Measurements from ENCODE around the gene NCLN. TPM values are rescaled to one million over a fixed set of nuclear protein-coding genes. Genes with fewer than 3 reads are reported as not detected.
A peak's percentile ranks its signal among the peaks of the same experiment; 100 is the strongest.
"Not testable (repeated sequence)": the region's sequence is repeated elsewhere in the genome, so short reads cannot be mapped to it uniquely, and the experiment has no call there.

The NCLN gene
- total and polyA plus RNA-seq, 5 experiments from 2014 or later: 23.9 to 63.0 (median 44.7) TPM

GRCh38 chr19:3196064-3196932 is 10.6 kb downstream of the NCLN start:
- Mint-ChIP-seq H3K36me3 (peaks cover 0 to 33% (median 5%) of the 10 kb centered on the region in 3 donors), H3K27ac (no peak overlapping the region), H3K4me3 (no peak overlapping the region), H3K4me1 (peaks cover 0 to 5% (median 2%) of the 10 kb centered on the region in 4 donors), H3K27me3 (no peaks in the 10 kb centered on the region), H3K9me3 (no peaks in the 10 kb centered on the region)
- POLR2A ChIA-PET: no interaction called here
- DNase-seq: peak in 1 of 10 donors; percentile 57
- no peak for ATAC-seq

- ATAC-seq (no peak), DNase-seq (no peak)
- Mint-ChIP-seq H3K4me1 (peaks cover 0 to 2% (median under 1%) of the 10 kb centered on the region in 4 donors), H3K27me3 (no peaks in the 10 kb centered on the region), H3K36me3 (peaks cover 0 to 31% (median 5%) of the 10 kb centered on the region in 3 donors), H3K27ac (no peak overlapping the region), H3K9me3 (no peaks in the 10 kb centered on the region), H3K4me3 (no peak overlapping the region)
- POLR2A ChIA-PET: interaction anchor here (0.6 kb wide), 1 partner anchor 14 kb away, joined by 5 read pairs; no protein-coding TSS in a partner anchor
Observed at GRCh38 chr19:3196933-3197205, 11.1 kb downstream of the NCLN start.

DNA sequence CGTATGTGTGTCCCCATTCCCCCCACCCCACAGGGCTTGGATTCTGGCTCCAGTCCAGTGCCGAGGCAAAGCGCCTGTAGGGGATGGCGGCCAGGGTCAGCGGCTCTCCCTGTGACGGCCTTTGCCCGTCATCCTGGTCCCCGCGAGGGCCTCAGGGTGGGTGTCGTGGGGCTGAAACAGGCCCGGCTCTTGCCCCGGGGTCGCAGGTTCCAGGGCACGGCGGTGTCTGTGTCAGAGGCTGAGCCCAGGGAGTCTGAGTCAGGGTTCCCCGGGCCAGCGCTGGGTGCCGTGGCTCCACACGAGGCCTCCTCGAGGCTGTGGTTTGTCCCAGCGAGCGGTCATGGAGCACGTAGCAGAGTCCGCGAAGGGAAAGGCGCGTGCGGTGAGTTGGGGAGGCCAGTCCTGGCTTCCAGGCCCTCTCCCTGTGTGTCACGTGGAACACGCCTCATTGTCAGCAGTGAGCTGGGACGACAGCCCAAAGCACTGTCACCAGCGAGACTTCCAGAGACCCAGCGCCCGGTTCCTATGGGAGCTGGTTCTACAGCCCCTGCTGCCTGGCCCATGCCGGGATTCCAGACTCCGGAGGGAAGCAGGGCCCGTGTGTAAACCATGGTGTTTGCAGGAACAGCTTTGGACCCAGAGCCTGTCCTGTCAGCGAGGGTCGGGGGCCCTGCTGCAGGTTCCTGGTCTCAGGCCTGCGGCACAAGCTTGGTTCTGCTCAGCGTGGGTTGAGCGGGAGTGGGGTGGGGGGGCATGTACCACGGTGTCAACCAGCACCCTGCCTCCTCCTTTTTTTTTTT is 13.4 kb downstream of the NCLN start:
- DNase-seq (no peak), ATAC-seq (no peak)
- POLR2A ChIA-PET: no interaction called here
- H3K4me3 Mint-ChIP-seq: no peak overlapping the region
- peaks cover 0 to 26% (median 5%) of the 10 kb centered on the region in 3 donors for H3K36me3 Mint-ChIP-seq
- H3K27ac Mint-ChIP-seq: no peak overlapping the region
- no peaks in the 10 kb centered on the region for H3K27me3 Mint-ChIP-seq
- H3K9me3 Mint-ChIP-seq: no peaks in the 10 kb centered on the region
- no peaks in the 10 kb centered on the region for H3K4me1 Mint-ChIP-seq

DNA sequence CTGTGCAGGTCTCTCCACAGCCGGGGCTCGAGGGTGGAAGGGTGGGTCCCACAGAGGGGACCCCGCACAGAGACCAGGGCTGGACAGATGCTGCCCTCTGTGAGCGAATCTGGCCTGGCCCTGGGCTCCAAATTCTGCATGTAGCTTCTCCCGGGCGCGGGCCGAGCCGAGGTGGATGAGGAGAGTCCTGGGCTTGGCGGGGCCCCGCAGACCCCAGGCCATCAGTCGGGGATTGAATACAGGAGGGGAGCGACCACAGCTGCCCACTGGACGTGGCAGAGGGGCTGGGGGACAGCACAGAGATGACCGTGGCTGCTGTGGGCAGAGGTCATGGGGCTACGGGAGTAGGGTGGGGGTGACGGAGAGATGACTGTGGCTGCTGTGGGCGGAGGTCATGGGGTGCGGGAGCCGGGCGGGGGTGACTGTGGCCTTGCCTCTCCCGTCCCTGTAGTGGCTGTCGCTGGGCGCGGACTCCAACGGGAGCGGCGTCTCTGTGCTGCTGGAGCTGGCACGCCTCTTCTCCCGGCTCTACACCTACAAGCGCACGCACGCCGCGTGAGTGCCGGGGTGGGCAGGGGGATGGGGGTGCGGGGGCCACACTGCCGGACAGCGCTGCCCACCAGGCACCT is 15.5 kb downstream of the NCLN start:
- peak overlapping the region in 1 of 10 donors; percentile 40 for H3K27ac Mint-ChIP-seq
- no peak for ATAC-seq
- no peak for DNase-seq
- no peak overlapping the region for H3K4me3 Mint-ChIP-seq
- H3K4me1 Mint-ChIP-seq: no peaks in the 10 kb centered on the region
- no peaks in the 10 kb centered on the region for H3K9me3 Mint-ChIP-seq
- H3K36me3 Mint-ChIP-seq: peaks cover 0 to 24% (median 0%) of the 10 kb centered on the region in 3 donors
- H3K27me3 Mint-ChIP-seq: no peaks in the 10 kb centered on the region
- POLR2A ChIA-PET: no interaction called here

DNA sequence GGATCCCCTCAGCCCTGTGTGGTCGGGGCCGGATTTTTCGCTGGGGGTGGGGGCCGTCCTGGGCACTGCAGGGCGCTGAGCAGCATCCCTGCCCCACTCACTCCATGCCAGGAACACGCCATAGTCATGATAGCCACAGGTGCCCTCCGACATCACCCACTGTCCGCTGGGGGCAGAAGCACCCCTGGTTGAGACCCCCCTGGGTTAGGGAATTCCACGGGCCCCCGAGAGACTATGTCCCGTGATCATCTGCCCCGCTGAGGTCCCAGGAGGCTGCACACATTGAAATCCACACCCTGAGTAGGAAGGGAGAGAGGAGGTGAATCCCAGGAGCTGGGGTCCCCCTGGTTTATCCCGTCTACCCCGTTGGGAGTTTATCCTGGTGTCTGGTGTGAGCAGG is 16.2 kb downstream of the NCLN start:
- H3K27ac Mint-ChIP-seq: no peak overlapping the region
- no peaks in the 10 kb centered on the region for H3K4me1 Mint-ChIP-seq
- no peaks in the 10 kb centered on the region for H3K27me3 Mint-ChIP-seq
- no peak for ATAC-seq
- no peaks in the 10 kb centered on the region for H3K9me3 Mint-ChIP-seq
- POLR2A ChIA-PET: no interaction called here
- peak overlapping the region in 1 of 10 donors; percentile 33 for H3K4me3 Mint-ChIP-seq
- peaks cover 0 to 21% (median 0%) of the 10 kb centered on the region in 3 donors for H3K36me3 Mint-ChIP-seq
- DNase-seq: no peak

DNA sequence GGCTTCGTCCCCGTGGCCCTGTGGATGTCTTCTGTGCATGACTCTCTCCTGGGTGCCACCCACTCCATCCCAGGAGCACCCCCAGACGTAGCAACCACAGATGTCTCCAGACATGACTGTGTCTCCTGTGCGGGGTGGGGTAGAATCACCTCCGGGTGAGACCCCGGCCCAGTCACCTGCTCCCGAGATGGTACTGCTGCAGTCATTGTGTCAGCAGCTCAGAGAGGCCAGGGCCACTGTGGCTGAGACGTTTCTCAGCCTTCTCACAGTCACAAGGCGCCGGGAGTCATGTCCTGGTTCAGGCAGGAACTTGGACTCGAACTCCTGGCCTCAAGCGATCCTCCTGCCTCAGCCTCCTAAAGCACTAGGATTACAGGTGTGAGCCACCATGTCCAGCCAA is 16.6 kb downstream of the NCLN start:
- no peak for ATAC-seq
- Mint-ChIP-seq H3K4me3 (no peak overlapping the region), H3K9me3 (no peaks in the 10 kb centered on the region), H3K27me3 (no peaks in the 10 kb centered on the region), H3K27ac (no peak overlapping the region), H3K36me3 (peaks cover 0 to 22% (median 0%) of the 10 kb centered on the region in 3 donors), H3K4me1 (no peaks in the 10 kb centered on the region)
- POLR2A ChIA-PET: no interaction called here
- DNase-seq: no peak

GRCh38 chr19:3202895-3203294 is 17.2 kb downstream of the NCLN start:
- H3K4me1 Mint-ChIP-seq, H3K27me3 Mint-ChIP-seq, POLR2A ChIA-PET, DNase-seq, H3K27ac Mint-ChIP-seq, H3K9me3 Mint-ChIP-seq, ATAC-seq, H3K4me3 Mint-ChIP-seq: not testable (repeated sequence)
- peaks cover 0 to 22% (median 0%) of the 10 kb centered on the region in 3 donors for H3K36me3 Mint-ChIP-seq

DNA sequence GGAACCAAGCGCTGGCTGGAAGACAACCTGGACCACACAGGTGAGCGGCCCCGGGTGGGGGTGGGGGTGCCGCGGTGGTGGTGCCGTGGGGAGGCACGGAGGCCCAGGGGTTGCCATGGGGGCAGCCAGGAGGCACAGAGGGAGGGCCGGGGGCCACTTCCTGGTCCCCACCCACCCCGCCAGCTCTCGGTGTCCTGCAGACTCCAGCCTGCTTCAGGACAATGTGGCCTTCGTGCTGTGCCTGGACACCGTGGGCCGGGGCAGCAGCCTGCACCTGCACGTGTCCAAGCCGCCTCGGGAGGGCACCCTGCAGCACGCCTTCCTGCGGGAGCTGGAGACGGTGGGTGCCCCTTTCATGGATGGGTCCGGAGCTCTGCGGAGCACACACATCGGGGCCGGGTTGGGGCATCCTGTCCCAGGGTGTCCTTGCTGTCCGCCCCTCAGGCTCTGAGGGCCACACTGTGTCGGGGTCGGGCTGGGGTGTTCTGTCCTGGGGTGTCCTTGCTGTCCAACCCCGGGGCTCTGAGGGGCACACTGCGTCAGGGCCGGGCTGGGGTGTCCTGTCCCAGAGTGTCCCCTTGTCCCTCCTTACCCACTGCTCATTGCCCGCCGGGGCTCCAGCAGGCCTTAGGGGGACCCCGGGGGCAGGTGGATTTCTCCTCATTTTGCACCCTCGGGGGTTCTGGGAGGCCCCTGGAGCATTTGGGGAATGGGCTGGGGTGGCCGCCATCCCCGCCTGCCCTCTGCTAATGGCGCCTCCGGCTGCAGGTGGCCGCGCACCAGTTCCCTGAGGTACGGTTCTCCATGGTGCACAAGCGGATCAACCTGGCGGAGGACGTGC is 18.3 kb downstream of the NCLN start:
- POLR2A ChIA-PET: interaction anchor here (0.6 kb wide), 1 partner anchor 17 kb away, joined by 3 read pairs; no protein-coding TSS in a partner anchor
- DNase-seq (no peak), ATAC-seq (no peak)
- H3K27ac Mint-ChIP-seq: no peak overlapping the region
- H3K4me3 Mint-ChIP-seq: no peak overlapping the region
- H3K9me3 Mint-ChIP-seq: no peaks in the 10 kb centered on the region
- H3K4me1 Mint-ChIP-seq: no peaks in the 10 kb centered on the region
- no peaks in the 10 kb centered on the region for H3K27me3 Mint-ChIP-seq
- H3K36me3 Mint-ChIP-seq: peaks cover 0 to 23% (median 0%) of the 10 kb centered on the region in 3 donors

- Mint-ChIP-seq H3K36me3 (peaks cover 0 to 22% (median 0%) of the 10 kb centered on the region in 3 donors), H3K4me3 (no peak overlapping the region), H3K27ac (no peak overlapping the region), H3K9me3 (no peaks in the 10 kb centered on the region), H3K4me1 (no peaks in the 10 kb centered on the region), H3K27me3 (no peaks in the 10 kb centered on the region)
- DNase-seq: no peak
- ATAC-seq: no peak
- POLR2A ChIA-PET: no interaction called here
Observed at GRCh38 chr19:3204646-3205275, 19.0 kb downstream of the NCLN start.

DNA sequence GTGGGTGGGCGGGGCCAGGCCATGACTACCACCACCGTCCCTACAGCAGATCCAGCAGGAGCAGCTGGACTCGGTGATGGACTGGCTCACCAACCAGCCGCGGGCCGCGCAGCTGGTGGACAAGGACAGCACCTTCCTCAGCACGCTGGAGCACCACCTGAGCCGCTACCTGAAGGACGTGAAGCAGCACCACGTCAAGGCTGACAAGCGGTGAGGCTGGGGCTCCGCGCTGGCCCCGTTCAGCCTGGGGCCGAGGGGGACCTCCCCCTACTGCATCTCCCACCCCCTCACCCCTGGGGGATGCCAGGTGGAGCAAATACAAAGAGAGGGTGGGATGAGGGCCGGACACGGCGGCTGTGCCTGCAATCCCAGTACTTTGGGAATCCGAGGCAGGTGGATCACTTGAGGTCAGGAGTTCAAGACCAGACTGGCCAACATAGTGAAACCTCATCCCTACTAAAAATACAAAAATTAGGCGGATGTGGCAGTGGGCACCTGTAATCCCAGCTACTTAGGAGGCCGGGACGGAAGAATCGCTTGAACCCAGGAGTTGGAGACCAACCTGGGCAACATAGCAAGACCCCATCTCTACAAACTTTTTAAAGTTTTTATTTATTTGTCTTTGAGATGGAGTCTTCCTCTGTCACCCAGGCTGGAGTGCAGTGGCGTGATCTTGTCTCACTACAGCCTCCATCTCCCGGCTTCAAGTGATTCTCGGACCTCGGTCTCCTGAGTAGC is 20.7 kb downstream of the NCLN start:
- Mint-ChIP-seq H3K27ac (no peak overlapping the region), H3K9me3 (no peaks in the 10 kb centered on the region), H3K4me1 (peaks cover 0 to 10% (median 0%) of the 10 kb centered on the region in 4 donors), H3K4me3 (no peak overlapping the region), H3K36me3 (peaks cover 0 to 15% (median 0%) of the 10 kb centered on the region in 3 donors), H3K27me3 (no peaks in the 10 kb centered on the region)
- POLR2A ChIA-PET: interaction anchor here (0.6 kb wide), 1 partner anchor 32 kb away, joined by 4 read pairs; no protein-coding TSS in a partner anchor
- no peak for ATAC-seq
- DNase-seq: no peak

DNA sequence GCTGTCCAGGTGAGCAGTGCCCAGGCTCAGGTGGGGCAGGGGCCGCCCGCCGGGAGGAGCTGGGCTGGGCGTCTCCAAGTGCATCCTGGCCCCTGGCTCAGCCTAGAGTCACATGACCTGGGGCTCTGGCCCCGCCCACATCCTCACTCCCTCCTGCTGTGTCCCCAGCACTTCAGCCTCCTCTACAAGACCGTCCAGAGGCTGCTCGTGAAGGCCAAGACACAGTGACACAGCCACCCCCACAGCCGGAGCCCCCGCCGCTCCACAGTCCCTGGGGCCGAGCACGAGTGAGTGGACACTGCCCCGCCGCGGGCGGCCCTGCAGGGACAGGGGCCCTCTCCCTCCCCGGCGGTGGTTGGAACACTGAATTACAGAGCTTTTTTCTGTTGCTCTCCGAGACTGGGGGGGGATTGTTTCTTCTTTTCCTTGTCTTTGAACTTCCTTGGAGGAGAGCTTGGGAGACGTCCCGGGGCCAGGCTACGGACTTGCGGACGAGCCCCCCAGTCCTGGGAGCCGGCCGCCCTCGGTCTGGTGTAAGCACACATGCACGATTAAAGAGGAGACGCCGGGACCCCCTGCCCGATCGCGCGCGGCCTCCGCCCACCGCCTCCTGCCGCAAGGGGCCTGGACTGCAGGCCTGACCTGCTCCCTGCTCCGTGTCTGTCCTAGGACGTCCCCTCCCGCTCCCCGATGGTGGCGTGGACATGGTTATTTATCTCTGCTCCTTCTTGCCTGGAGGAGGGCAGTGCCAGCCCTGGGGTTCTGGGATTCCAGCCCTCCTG is 21.9 kb downstream of the NCLN start:
- Mint-ChIP-seq H3K4me1 (peaks cover 0 to 10% (median 0%) of the 10 kb centered on the region in 4 donors), H3K9me3 (no peaks in the 10 kb centered on the region), H3K27ac (no peak overlapping the region), H3K27me3 (no peaks in the 10 kb centered on the region), H3K4me3 (no peak overlapping the region), H3K36me3 (peaks cover 0 to 12% (median 0%) of the 10 kb centered on the region in 3 donors)
- POLR2A ChIA-PET: no interaction called here
- no peak for DNase-seq
- ATAC-seq: peak in 1 of 2 donors; percentile 23

Measured in naive thymus-derived CD8-positive, alpha-beta T cell (primary cell).